GM23248 (cell line): ENCODE measurements around the gene SHROOM2. TPM values are rescaled to one million over a fixed set of nuclear protein-coding genes. Genes with fewer than 3 reads are reported as not detected.

Experiments used
- DNase-seq: peaks from one replicate; pipeline ENCODE4 v3.0.0-alpha.2; 2015
- H2AFZ ChIP-seq: fragments of 200-600 bp; sonication (generic); 2 replicates; pipeline ENCODE4 v1.6.1; 2016; ENCODE audit warnings: antibody characterized with exemption
- H3F3A ChIP-seq: fragments of 200-600 bp; sonication (generic); 2 replicates; pipeline ENCODE4 v1.6.1; 2016; ENCODE audit warnings: mild to moderate bottlenecking, antibody characterized with exemption, mixed run types; ENCODE audit not compliant: insufficient read depth
- H3K27ac ChIP-seq: fragments of 200-600 bp; sonication (generic); 2 replicates; pipeline ENCODE4 v1.5.1; 2016; ENCODE audit warnings: mild to moderate bottlenecking
- H3K27me3 ChIP-seq: fragments of 200-600 bp; sonication (generic); replicated peaks from 2 replicates; pipeline ENCODE4 v1.6.1; 2016; ENCODE audit warnings: mild to moderate bottlenecking; ENCODE audit not compliant: insufficient read depth
- H3K36me3 ChIP-seq: fragments of 200-600 bp; sonication (generic); 2 replicates; pipeline ENCODE4 v1.6.1; 2016; ENCODE audit warnings: low read depth, mild to moderate bottlenecking
- H3K4me1 ChIP-seq: fragments of 200-600 bp; sonication (generic); 2 replicates; pipeline ENCODE4 v1.6.1; 2016; ENCODE audit warnings: mild to moderate bottlenecking; ENCODE audit not compliant: insufficient read depth
- H3K4me2 ChIP-seq: fragments of 200-600 bp; sonication (generic); one replicate; pipeline ENCODE4 v1.6.1; 2016; ENCODE audit warnings: mild to moderate bottlenecking; ENCODE audit not compliant: unreplicated experiment
- H3K4me3 ChIP-seq: fragments of 200-600 bp; sonication (generic); 2 replicates; pipeline ENCODE4 v1.5.1; 2016; ENCODE audit warnings: mild to moderate bottlenecking
- H3K79me2 ChIP-seq: fragments of 200-600 bp; sonication (generic); 2 replicates; pipeline ENCODE4 v1.6.1; 2016; ENCODE audit warnings: mild to moderate bottlenecking; ENCODE audit not compliant: insufficient read depth
- H3K9ac ChIP-seq: fragments of 200-600 bp; sonication (generic); 2 replicates; pipeline ENCODE4 v1.6.1; 2016; ENCODE audit warnings: mild to moderate bottlenecking
- H3K9me2 ChIP-seq: fragments of 200-600 bp; sonication (generic); 2 replicates; pipeline ENCODE4 v1.6.1; 2016; ENCODE audit warnings: mixed run types, mild to moderate bottlenecking, moderate library complexity; ENCODE audit not compliant: insufficient read depth
- H3K9me3 ChIP-seq: fragments of 200-600 bp; sonication (generic); one replicate; pipeline ENCODE4 v1.6.1; 2017; ENCODE audit warnings: low read depth
- H4K20me1 ChIP-seq: fragments of 200-600 bp; sonication (generic); 2 replicates; pipeline ENCODE4 v1.6.0; 2016; ENCODE audit not compliant: insufficient read depth
- EZH2 ChIP-seq: fragments of 200-600 bp; sonication (generic); IDR thresholded peaks from 2 replicates; pipeline ENCODE4 v1.6.1; 2018; ENCODE audit warnings: antibody characterized with exemption, mild to moderate bottlenecking; ENCODE audit not compliant: insufficient read depth, poor library complexity, severe bottlenecking
- EZH2phosphoT487 ChIP-seq: fragments of 200-600 bp; sonication (generic); IDR thresholded peaks from 2 replicates; pipeline ENCODE4 v1.6.1; 2018; ENCODE audit warnings: antibody characterized with exemption, moderate library complexity, mild to moderate bottlenecking, low read depth; ENCODE audit not compliant: insufficient read depth
- WGBS, 2 experiments: methylation state at CpG; one replicate each; pipeline ENCODE4 v1.1.6; 2015 to 2017; ENCODE audit warnings: low lambda C conversion rate in 2 of 2, low coverage in 1 of 2; ENCODE audit errors: missing lambda C conversion rate in 2 of 2; 5-methylcytosine and 5-hydroxymethylcytosine counted together
- in situ Hi-C: fragments of 300-500 bp; cut with MboI; formaldehyde crosslinking; loops from 2 replicates; pipeline ENCODE4 v1.15.0; 2020
- polyA plus RNA-seq: library from polyadenylated mRNA; unstranded; fragments of >200 nt; fragmentation: Nextera tagmentation; extraction: Ambion mirVana; gene quantifications from 2 replicates; pipeline ENCODE4 v1.2.1, GENCODE V29; 2016
- total RNA-seq: library from RNA; depleted of rRNA; stranded (reverse); fragments of >200 nt; shearing (Covaris generic); gene quantifications from 2 replicates; pipeline ENCODE4 v1.2.3, GENCODE V29; 2014

The SHROOM2 gene
- total and polyA plus RNA-seq, 2 experiments from 2014 or later: 0.22 to 0.63 TPM

DNA sequence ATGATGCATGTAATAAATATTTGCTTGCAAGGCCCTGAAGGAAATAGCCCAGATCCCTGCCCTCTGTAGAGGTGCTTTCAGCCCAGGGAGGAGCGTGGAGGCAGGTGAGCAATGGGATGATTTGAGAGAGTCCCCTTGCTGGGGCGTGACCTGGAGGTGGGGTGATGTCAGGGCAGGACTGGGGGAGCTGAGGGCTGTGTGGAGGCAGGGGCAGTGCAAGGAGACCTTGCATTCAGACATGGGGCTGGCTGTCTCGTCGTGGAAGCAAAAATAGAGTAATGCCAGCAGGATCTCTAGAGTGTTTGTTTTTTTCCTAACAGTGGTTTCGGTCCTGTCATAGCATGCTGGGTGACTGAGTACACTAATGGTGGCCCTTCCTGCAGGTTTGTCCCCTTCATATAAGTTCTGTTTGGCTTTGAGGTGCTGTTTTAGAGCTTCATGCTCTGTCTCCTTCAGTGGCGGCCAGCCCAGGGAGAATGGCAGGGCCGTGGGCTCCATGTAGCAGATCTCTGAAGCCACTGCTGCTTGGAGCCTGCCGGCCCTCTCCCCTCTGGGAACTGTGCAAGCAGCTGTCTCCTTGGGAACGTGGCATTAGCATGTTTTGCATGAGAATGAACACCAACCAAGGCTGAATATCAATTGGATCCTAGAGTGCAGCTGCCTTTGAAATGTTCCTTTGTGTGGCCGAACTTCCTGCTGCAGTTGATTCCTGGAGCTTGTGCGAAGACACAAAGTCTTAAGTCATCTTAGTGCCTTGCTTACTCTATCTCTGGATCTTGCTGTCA, 141.7 kb downstream of the SHROOM2 start:
- Histone ChIP-seq H3K4me2 (no peak overlapping the region), H2AFZ (no peak overlapping the region), H3K9me2 (no peaks in the 10 kb centered on the region), H3F3A (no peaks in the 10 kb centered on the region), H3K9ac (no peak overlapping the region), H3K9me3 (no peaks in the 10 kb centered on the region), H3K4me1 (no peaks in the 10 kb centered on the region), H3K27me3 (no peaks in the 10 kb centered on the region), H3K79me2 (no peaks in the 10 kb centered on the region), H3K36me3 (no peaks in the 10 kb centered on the region), H3K4me3 (no peak overlapping the region), H3K27ac (no peak overlapping the region), H4K20me1 (no peaks in the 10 kb centered on the region)
- DNase-seq: no peak
- no peak for TF ChIP-seq EZH2
- no peak for TF ChIP-seq EZH2phosphoT487
- WGBS, 2 experiments: 56 to 61% methylated on average over 6 to 10 of the region's 11 CpGs
- in situ Hi-C loops: no loop called here

- DNase-seq: no peak
- H3K27me3 ChIP-seq: no peaks in the 10 kb centered on the region
- no peaks in the 10 kb centered on the region for H3F3A ChIP-seq
- in situ Hi-C loops: no loop called here
- H3K9me2 ChIP-seq: no peaks in the 10 kb centered on the region
- H4K20me1 ChIP-seq: no peaks in the 10 kb centered on the region
- TF ChIP-seq EZH2phosphoT487 (no peak), EZH2 (no peak)
- no peaks in the 10 kb centered on the region for H3K9me3 ChIP-seq
- no peaks in the 10 kb centered on the region for H3K36me3 ChIP-seq
- H3K27ac ChIP-seq: no peak overlapping the region
- no peak overlapping the region for H3K4me3 ChIP-seq
- WGBS, 2 experiments: 42 to 44% methylated on average over 3 of the region's 3 CpGs
- no peak overlapping the region for H3K9ac ChIP-seq
- H3K4me2 ChIP-seq: no peak overlapping the region
- H2AFZ ChIP-seq: no peak overlapping the region
- no peaks in the 10 kb centered on the region for H3K79me2 ChIP-seq
- no peaks in the 10 kb centered on the region; the same call in 1 of the 2 replicates for H3K4me1 ChIP-seq
Measured at GRCh38 chrX:9935436-9935835, 149.2 kb downstream of the SHROOM2 start.

GRCh38 chrX:9937761-9938160, 151.5 kb downstream of the SHROOM2 start:
- DNase-seq: no peak
- no peaks in the 10 kb centered on the region; the same call in 1 of the 2 replicates for H3K4me1 ChIP-seq
- no peaks in the 10 kb centered on the region for H3K36me3 ChIP-seq
- H3K9me2 ChIP-seq: no peaks in the 10 kb centered on the region
- H2AFZ ChIP-seq: no peak overlapping the region
- H3K4me2 ChIP-seq: no peak overlapping the region
- H3F3A ChIP-seq: no peaks in the 10 kb centered on the region
- no peaks in the 10 kb centered on the region for H3K79me2 ChIP-seq
- whole genome bisulfite sequencing, 2 experiments: 58 to 80% methylated on average over 5 of the region's 8 CpGs
- no peaks in the 10 kb centered on the region for H3K27me3 ChIP-seq
- no peak for TF ChIP-seq EZH2
- H3K4me3 ChIP-seq: no peak overlapping the region
- no peak overlapping the region for H3K9ac ChIP-seq
- no peaks in the 10 kb centered on the region for H4K20me1 ChIP-seq
- in situ Hi-C loops: no loop called here
- no peak overlapping the region for H3K27ac ChIP-seq
- no peaks in the 10 kb centered on the region for H3K9me3 ChIP-seq

DNA sequence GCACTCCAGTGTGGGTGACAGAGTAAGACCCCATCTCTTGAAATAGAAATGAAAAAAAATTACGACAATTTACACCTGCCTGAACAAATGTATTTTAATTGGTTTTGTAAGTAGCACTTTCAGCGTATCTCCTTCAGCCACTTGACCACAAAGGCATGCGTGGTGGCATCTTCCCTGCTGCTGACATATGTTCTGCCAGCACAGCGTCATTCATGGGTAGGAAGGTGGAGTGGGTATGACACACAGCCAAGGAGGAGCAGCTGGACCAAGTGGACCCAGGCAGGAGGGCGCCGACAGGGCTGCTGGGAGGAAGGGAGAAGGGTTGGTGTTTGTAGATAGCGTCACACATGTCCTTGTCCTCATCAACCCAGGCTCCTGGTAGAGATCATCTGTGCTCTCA, 152.3 kb downstream of the SHROOM2 start:
- 80 to 86% methylated on average over 7 of the region's 7 CpGs for WGBS, 2 experiments
- Histone ChIP-seq H3K4me3 (no peak overlapping the region), H3K9me3 (no peaks in the 10 kb centered on the region), H3K36me3 (no peaks in the 10 kb centered on the region), H3F3A (no peaks in the 10 kb centered on the region), H3K9me2 (no peaks in the 10 kb centered on the region), H3K4me1 (no peaks in the 10 kb centered on the region; the same call in 1 of the 2 replicates), H4K20me1 (no peaks in the 10 kb centered on the region), H3K9ac (no peak overlapping the region), H3K27me3 (no peaks in the 10 kb centered on the region), H3K27ac (no peak overlapping the region), H3K79me2 (no peaks in the 10 kb centered on the region), H2AFZ (no peak overlapping the region), H3K4me2 (no peak overlapping the region)
- no peak for DNase-seq
- in situ Hi-C loops: no loop called here
- TF ChIP-seq EZH2phosphoT487 (no peak), EZH2 (no peak)
